HG02938 (cell line): ENCODE measurements around the gene FA2H.

Experiments used
- ATAC-seq: cut with Tn5 transposase; IDR thresholded peaks from one replicate; pipeline ENCODE4 v1.9.1; 2021; ENCODE audit warnings: mild to moderate bottlenecking, moderate library complexity; ENCODE audit not compliant: unreplicated experiment

The FA2H gene

DNA sequence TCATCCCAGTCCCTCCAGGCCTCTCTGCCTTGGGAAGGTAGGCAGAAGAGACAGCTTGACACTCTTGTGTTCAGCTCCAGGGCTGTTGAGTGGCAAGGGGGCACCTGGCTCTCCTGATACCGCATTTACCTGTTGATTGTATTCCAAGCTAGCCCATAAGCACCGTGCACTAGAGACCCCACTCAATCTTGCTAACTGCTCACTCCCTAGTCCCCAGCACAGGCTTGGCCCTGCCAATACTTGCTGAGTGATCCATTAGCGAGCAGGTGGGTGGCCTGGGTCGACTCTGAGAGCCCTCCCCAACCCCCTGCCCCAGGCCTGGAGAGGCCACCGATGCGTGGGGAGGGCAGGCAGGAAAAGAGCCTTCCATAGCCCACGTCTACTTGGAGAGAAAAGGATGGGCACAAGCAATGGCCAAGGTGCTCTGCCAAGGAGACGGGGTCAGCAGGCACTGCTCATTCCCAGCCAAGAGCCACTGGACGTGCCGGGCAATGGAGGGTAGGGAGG, 29.5 kb downstream of the FA2H start:
- no peak for ATAC-seq

- no peak for ATAC-seq
Measured at GRCh38 chr16:74744566-74744965, 30.1 kb downstream of the FA2H start.

DNA sequence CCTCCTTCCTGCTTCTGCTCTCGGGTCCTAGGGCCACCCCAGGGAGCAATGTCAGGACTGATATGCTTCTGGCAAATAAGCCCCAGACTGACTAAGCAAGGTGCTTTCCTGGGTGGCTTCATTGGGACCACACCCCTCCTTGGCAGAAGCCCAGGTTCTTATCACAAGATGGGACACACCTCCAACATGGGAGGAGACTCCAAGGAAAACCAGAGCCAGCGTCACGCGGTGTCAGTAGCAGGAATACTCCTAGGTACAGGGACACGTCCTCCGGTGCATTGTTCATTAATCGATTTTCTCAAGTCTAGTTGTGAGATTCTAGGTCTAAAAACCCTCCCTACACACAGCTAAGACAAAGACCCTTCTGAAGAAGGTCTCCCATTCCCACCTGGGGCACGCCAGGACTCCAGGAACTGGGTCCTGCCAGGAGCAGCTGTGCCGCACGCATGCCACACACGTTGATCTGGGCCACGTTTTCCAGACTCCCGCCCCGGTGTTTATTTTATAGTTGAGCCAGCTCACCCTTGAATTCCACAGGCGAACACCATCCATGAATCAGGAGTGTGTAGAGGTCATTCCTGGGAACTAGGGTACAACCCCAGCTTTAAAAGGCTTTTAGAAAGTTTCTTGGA, 30.8 kb downstream of the FA2H start:
- no peak for ATAC-seq

- no peak for ATAC-seq
Measured at GRCh38 chr16:74743045-74743667, 31.5 kb downstream of the FA2H start.

DNA sequence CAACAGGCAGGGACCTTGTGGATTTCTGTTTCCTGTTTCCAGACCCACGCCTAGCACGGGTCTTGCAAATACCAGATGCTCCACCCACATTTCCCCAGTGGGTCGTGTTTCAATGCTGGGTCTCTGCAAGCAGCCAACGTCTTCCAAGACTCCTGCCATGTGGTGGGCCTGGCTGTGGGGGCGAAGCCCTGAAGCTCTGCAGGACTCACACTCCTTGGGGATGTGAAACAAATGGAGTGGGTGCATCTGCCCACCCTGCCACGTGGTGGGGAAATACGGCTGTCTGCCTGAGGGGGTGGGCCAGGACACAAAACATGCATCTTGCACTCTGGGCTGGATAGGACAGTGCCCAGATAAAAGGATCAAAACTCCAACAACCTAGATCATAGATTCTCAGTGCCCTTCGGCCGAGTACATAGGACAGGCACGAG, 32.6 kb downstream of the FA2H start:
- no peak for ATAC-seq

DNA sequence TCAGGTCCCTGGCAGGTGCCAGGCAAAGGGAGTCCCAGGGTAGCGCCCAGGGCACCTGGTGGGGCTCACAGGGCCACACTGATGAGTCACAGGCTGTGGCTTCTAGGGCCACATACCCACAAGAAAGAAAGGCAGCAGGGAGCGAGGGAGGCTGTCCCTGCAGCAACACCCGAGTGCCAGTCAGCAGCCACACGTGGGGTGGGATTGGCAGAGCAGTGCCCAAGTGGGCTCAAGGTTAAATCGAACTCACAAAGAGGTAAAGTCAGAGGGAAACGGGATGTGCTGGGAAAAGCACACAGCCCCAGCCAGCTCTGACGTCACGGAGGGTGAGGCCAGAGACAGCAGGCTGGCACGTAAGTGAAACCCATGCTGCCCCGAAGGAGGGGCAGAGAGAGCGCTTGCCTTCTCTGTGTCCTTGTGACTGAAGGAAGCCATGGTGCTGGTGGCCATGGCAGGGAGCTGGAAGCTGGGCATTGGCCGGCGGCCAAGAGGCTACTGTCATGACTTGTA, 33.8 kb downstream of the FA2H start:
- ATAC-seq: no peak

GRCh38 chr16:74739275-74739674, 35.3 kb downstream of the FA2H start:
- no peak for ATAC-seq

DNA sequence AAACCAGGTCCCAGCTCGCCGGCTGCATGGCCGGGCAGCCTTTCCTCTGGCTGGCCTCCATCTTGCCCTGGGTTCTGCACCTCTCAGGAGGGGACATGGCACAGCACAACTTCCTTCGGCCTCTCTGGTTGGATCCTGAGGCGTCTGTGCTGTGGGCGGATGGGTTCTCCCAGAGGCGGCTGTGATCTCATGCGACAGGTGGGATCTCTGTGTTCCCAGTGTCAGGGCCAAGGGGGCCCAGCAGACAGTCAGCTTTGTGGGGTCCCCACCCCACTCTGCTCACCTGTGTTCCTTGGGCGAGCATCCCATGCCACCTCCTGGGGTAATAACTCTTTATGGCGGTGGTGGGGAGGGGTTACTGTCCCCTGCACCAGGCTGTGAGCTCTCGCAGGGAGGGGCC, 35.8 kb downstream of the FA2H start:
- no peak for ATAC-seq

- no peak for ATAC-seq
Measured at GRCh38 chr16:74738113-74738541, 36.5 kb downstream of the FA2H start.

GRCh38 chr16:74737521-74737920, 37.1 kb downstream of the FA2H start:
- no peak for ATAC-seq

- ATAC-seq: no peak
Measured at GRCh38 chr16:74736531-74737157, 38.0 kb downstream of the FA2H start.

DNA sequence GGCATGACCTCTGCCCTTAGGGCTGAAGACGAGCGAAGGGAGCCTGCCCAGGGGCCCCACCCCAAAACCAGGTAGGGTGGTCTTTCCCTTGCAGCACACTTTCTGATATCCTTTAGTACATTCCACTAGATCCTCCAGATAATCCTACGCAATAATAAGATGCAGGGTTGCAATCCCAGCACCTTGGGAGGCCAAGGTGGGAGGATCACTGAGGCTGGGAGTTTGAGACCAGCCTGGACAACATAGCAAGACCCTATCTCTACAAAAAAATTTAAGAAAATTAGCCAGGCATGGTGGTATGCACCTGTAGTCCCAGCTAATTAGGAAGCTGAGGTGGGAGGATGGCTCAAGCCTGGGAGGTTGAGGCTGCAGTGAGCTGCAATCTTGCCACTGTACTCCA, 39.1 kb downstream of the FA2H start:
- ATAC-seq: no peak

DNA sequence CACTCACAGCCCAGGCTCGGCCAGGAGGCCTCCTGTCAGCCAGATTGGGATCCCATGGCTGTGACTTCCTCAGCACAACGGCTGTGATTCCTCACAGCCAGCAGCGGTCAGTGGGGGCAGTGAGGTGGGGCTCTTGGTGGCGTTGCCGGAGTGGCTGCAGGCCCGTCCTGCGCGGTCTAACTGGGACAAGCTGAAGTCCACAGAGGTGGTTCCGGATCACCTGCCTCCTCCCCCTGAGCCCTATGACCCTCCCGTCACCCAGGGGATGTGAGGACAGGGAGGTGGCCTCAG, 39.5 kb downstream of the FA2H start:
- ATAC-seq: no peak

- no peak for ATAC-seq
Measured at GRCh38 chr16:74734361-74735161, 40.1 kb downstream of the FA2H start.

DNA sequence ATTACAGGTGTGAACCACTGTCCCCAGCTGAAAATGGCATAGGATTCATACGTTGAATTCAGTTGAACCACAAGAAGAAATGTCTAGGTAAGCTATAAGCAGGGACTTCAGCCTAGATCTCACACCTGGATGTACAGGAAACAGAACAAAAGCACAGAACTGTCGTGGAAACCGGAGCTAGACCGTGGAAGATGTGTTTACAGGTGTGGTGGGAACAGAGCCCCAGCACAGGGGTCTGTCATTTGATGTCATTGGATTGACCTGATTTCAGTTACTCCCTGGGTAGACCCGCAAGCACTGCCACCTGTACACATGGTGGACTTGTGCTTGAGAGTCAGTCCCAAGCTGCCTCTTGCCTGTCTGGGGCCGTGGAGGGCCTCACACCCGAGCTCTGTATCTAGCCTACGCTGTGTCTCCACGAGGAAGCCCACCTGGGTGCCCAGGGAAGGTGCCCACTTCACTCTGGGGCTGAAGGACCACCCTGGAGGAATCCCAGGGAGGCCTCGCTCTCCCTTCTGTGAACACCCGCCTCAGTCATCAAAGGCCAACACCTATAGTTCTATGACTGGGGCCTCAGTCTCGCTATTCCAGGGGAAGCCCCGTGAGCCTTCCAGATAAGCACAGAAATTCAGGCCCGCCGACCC, 41.8 kb downstream of the FA2H start:
- ATAC-seq: no peak

DNA sequence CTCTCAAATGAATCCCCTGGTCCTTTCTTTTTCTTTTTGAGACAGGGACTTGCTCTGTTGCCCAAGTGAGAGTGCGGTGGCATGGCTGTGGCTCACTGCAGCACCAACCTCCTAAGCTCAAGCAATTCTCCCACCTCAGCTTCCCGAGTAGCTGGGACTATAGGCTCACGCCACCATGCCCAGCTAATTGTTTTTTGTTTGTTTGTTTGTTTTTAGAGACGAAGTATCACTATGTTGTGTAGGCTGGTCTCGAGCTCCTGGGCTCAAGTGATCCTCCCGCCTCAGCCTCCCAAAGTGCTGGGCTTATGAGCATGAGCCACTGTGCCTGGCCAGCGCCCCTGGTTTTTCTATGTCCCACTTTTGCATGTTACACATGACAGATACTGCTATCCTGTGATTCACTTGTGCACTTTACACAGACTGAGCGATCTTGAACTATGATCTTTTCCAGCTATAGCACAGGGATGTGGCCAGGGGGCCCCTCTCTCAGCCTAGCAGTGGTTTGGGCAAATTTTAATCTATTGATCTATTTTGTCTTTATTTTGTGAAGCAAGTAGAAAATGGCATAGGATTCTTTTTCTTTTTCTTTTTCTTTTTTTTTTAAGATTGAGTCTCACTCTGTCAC, 42.7 kb downstream of the FA2H start:
- ATAC-seq: no peak

GRCh38 chr16:74729783-74730683, 44.6 kb downstream of the FA2H start:
- no peak for ATAC-seq

DNA sequence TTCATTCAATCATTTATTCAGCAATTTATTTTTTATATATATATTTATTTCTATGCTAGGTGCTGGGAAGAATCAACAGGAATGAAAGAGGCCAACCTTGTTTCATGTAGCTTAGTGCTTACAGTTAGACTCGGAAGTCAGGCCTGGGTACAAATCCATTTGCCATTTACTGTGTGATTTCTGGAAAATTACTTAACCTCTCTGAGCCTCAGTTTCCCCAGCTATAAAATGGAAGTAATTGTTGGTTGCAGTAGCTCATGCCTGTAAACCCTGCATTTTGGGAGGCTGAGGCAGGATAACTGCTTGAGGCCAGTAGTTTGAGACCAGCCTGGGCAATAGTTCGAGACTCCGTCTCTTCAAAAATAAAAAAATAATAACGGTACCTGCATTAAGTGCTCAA, 46.7 kb downstream of the FA2H start:
- ATAC-seq: no peak

DNA sequence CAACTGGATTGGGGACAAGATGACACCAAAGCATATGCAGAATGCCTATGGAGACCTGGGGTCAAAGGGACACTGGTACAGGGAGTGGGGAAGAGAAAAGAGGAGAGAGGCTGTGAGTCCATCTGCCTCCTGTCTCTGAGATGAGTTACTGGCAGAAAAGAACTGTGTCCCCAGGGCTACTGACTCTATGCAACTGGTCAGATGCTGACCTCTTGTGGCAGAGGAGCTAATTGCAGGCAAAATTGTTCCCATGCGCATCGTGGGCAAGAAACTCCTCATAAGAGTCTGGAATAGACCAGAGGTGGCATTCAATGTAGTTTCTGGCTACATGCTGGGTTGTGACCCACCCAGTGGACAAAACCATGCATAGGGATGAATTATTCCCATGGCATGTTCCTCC, 47.9 kb downstream of the FA2H start:
- no peak for ATAC-seq
